ENCODE results near the gene STK32B.

Gene STK32B

DNA sequence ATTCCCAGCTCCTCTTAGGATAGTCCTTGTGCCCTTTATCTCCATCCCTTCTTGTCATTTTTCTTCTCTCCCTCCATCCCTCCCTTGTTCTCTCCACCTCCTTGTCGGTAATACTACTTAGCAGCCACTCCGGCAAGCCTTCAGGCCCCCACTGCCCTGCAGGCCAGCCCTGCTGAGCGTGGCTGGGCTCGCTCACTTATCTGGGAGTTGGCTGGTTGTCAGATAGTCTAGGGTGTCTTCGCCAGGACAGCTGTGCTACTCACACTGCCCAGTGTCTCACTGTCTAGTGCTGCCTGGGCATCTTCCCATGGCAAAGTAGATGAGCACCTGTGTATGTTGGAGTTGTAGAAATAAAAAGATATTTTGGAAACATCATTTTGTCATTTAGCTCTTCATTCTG lies 75.0 kb downstream of the STK32B start:
- Histone ChIP-seq H3K4me3 (ENCODE audit: low read depth, low read length) (no peak overlapping the region), H3K36me3 (ENCODE audit: control insufficient read depth in 2 of 2, insufficient read depth in 1 of 2, low read length in 2 of 2) (no peaks in the 10 kb centered on the region), H3K27ac (ENCODE audit: extremely low read depth, low read depth, low read length) (no peak overlapping the region), H3K4me1 (ENCODE audit: control insufficient read depth, insufficient read depth, low read length) (no peaks in the 10 kb centered on the region), H3K9me3 (ENCODE audit: control insufficient read depth, insufficient read depth, low read depth, low read length) (no peaks in the 10 kb centered on the region)
- ChIA-PET CTCF (no interaction called here), POLR2A (no interaction called here)
- no peak for TF ChIP-seq GLIS1 (tag by site-specific recombination; IDR thresholded peaks at IDR 0.05)
- TF ChIP-seq BCL11B (tag by site-specific recombination; IDR thresholded peaks at IDR 0.05; ENCODE audit: low read depth), result no peak
- TF ChIP-seq, protein P1, sequence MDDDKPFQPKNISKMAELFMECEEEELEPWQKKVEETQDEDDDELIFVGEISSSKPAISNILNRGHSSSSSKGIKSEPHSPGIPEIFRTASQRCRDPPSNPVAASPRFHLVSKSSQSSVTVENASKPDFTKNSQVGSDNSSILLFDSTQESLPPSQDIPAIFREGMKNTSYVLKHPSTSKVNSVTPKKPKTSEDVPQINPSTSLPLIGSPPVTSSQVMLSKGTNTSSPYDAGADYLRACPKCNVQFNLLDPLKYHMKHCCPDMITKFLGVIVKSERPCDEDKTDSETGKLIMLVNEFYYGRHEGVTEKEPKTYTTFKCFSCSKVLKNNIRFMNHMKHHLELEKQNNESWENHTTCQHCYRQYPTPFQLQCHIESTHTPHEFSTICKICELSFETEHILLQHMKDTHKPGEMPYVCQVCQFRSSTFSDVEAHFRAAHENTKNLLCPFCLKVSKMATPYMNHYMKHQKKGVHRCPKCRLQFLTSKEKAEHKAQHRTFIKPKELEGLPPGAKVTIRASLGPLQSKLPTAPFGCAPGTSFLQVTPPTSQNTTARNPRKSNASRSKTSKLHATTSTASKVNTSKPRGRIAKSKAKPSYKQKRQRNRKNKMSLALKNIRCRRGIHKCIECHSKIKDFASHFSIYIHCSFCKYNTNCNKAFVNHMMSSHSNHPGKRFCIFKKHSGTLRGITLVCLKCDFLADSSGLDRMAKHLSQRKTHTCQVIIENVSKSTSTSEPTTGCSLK (tag by site-specific recombination; IDR thresholded peaks at IDR 0.05), result no peak
- no peak for TF ChIP-seq KLF8 (tag by site-specific recombination; IDR thresholded peaks at IDR 0.05)
- TF ChIP-seq ZNF558 (tag by site-specific recombination; IDR thresholded peaks at IDR 0.05), result no peak
- no peak for TF ChIP-seq ZNF121 (tag by site-specific recombination; IDR thresholded peaks at IDR 0.05)
- TF ChIP-seq IKZF3 (tag by site-specific recombination; IDR thresholded peaks at IDR 0.05), result no peak
- TF ChIP-seq SP3 (tag by site-specific recombination; IDR thresholded peaks at IDR 0.05), result no peak
- TF ChIP-seq ZNF707 (tag by site-specific recombination; IDR thresholded peaks at IDR 0.05), result no peak
- TF ChIP-seq ZNF747 (tag by site-specific recombination; IDR thresholded peaks at IDR 0.05), result no peak
- TF ChIP-seq, protein P2, sequence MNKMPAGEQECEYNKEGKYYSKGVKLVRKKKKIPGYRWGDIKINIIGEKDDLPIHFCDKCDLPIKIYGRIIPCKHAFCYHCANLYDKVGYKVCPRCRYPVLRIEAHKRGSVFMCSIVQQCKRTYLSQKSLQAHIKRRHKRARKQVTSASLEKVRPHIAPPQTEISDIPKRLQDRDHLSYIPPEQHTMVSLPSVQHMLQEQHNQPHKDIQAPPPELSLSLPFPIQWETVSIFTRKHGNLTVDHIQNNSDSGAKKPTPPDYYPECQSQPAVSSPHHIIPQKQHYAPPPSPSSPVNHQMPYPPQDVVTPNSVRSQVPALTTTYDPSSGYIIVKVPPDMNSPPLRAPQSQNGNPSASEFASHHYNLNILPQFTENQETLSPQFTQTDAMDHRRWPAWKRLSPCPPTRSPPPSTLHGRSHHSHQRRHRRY (tag by site-specific recombination; IDR thresholded peaks at IDR 0.05), result no peak
- TF ChIP-seq, protein P3, sequence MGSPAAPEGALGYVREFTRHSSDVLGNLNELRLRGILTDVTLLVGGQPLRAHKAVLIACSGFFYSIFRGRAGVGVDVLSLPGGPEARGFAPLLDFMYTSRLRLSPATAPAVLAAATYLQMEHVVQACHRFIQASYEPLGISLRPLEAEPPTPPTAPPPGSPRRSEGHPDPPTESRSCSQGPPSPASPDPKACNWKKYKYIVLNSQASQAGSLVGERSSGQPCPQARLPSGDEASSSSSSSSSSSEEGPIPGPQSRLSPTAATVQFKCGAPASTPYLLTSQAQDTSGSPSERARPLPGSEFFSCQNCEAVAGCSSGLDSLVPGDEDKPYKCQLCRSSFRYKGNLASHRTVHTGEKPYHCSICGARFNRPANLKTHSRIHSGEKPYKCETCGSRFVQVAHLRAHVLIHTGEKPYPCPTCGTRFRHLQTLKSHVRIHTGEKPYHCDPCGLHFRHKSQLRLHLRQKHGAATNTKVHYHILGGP (tag by site-specific recombination; IDR thresholded peaks at IDR 0.05), result no peak
- TF ChIP-seq ZFHX2 (tag by site-specific recombination; conservative IDR thresholded peaks at IDR 0.05), result no peak

DNA sequence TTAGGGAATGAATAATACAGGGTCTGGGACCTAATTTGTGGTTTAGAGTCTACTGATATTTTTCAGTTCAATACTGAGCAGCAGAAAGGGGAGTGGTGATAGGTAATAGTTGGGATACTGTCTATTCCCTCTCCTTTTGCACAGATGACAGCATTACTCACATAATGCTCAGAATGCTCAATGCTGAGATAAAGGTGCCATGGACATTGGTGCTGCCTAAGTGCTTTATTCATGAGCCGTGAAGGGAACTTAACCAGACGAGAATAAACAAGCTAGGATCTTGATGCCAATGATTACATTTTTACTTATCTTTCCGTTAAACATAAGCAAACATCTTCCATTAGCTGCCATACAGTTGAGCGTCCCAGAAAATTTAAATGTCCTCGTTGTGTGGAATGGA lies 75.6 kb downstream of the STK32B start:
- Histone ChIP-seq H3K9me3 (ENCODE audit: control insufficient read depth, insufficient read depth, low read depth, low read length) (no peaks in the 10 kb centered on the region), H3K27ac (ENCODE audit: extremely low read depth, low read depth, low read length) (no peak overlapping the region), H3K36me3 (ENCODE audit: control insufficient read depth in 2 of 2, insufficient read depth in 1 of 2, low read length in 2 of 2) (no peaks in the 10 kb centered on the region), H3K4me3 (ENCODE audit: low read depth, low read length) (no peak overlapping the region), H3K4me1 (ENCODE audit: control insufficient read depth, insufficient read depth, low read length) (no peaks in the 10 kb centered on the region)
- no peak for TF ChIP-seq SALL2 (tag by site-specific recombination; IDR thresholded peaks at IDR 0.05; ENCODE audit: borderline replicate concordance)
- no peak for TF ChIP-seq ZNF138 (tag by site-specific recombination; IDR thresholded peaks at IDR 0.05; ENCODE audit: borderline replicate concordance)
- TF ChIP-seq, protein P3 (tag by site-specific recombination; IDR thresholded peaks at IDR 0.05), result no peak
- no peak for TF ChIP-seq GLIS2 (tag by site-specific recombination; IDR thresholded peaks at IDR 0.05)
- TF ChIP-seq ZNF544 (tag by site-specific recombination; IDR thresholded peaks at IDR 0.05), result no peak
- TF ChIP-seq, protein P4, sequence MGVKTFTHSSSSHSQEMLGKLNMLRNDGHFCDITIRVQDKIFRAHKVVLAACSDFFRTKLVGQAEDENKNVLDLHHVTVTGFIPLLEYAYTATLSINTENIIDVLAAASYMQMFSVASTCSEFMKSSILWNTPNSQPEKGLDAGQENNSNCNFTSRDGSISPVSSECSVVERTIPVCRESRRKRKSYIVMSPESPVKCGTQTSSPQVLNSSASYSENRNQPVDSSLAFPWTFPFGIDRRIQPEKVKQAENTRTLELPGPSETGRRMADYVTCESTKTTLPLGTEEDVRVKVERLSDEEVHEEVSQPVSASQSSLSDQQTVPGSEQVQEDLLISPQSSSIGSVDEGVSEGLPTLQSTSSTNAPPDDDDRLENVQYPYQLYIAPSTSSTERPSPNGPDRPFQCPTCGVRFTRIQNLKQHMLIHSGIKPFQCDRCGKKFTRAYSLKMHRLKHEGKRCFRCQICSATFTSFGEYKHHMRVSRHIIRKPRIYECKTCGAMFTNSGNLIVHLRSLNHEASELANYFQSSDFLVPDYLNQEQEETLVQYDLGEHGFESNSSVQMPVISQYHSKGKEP (tag by site-specific recombination; IDR thresholded peaks at IDR 0.05), result no peak
- TF ChIP-seq ZNF2 (tag by site-specific recombination; IDR thresholded peaks at IDR 0.05), result no peak
- TF ChIP-seq, protein P2 (tag by site-specific recombination; IDR thresholded peaks at IDR 0.05), result no peak
- no peak for TF ChIP-seq ZNF785 (tag by site-specific recombination; IDR thresholded peaks at IDR 0.05)
- TF ChIP-seq, protein P5, sequence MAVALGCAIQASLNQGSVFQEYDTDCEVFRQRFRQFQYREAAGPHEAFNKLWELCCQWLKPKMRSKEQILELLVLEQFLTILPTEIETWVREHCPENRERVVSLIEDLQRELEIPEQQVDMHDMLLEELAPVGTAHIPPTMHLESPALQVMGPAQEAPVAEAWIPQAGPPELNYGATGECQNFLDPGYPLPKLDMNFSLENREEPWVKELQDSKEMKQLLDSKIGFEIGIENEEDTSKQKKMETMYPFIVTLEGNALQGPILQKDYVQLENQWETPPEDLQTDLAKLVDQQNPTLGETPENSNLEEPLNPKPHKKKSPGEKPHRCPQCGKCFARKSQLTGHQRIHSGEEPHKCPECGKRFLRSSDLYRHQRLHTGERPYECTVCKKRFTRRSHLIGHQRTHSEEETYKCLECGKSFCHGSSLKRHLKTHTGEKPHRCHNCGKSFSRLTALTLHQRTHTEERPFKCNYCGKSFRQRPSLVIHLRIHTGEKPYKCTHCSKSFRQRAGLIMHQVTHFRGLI (tag by site-specific recombination; IDR thresholded peaks at IDR 0.05), result no peak
- no peak for TF ChIP-seq PRDM1 (tag by site-specific recombination; IDR thresholded peaks at IDR 0.05)
- TF ChIP-seq ZNF600 (tag by site-specific recombination; IDR thresholded peaks at IDR 0.05), result no peak
- ChIA-PET POLR2A (no interaction called here), CTCF (no interaction called here)

All from HEK293 (cell line).